ENCODE results near the gene MCF2L2.
A peak's percentile ranks its signal among the peaks of the same experiment; 100 is the strongest.
"Not testable (repeated sequence)": the region's sequence is repeated elsewhere in the genome, so short reads cannot be mapped to it uniquely, and the experiment has no call there.

The MCF2L2 gene

DNA sequence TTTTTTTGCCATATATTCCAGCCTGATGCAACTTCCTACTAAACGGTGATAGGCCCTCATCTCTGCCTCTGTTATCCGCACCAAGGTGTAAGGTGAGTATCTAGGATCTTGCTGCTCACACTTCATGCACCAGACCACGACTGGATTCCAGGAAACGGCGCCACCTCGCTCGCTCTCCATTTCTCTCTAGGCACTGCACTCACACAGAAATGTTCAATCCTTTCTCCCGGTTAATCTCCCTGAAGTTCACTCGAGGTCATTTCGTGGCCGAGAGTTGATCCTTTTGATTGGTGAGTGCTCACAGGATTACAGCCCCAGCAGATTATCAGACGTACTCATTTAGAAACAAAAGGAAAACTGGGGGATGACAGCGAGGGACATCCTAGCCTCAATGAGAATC, 28.1 kb downstream of the MCF2L2 start:
- no peak for DNase-seq (ENCODE audit: low read depth, low spot score)

GRCh38 chr3:183396662-183397391, 31.6 kb downstream of the MCF2L2 start:
- no peak for DNase-seq (ENCODE audit: low read depth, low spot score)

DNA sequence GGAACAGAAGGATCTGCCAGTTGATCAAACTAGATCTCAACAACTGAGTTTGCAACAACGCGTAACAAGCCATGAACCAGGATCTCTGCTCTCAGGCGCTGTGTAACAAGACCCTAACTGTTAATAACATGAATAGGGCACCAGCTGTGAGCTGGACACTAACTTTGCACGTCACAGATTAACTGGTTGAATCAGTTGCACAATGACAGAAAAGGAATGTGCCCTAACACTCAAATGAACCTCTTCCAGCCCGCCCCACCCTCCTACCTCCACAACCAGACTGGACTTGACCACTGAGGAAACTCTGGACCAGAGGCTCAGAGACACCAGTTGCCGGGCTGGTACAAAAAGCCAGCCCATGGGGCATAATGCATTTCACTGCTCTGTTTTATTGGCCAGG, 34.3 kb downstream of the MCF2L2 start:
- DNase-seq (ENCODE audit: low read depth, low spot score), result no peak

- DNase-seq (ENCODE audit: low read depth, low spot score), result no peak
Measured at GRCh38 chr3:183393625-183394024, 34.8 kb downstream of the MCF2L2 start.

DNA sequence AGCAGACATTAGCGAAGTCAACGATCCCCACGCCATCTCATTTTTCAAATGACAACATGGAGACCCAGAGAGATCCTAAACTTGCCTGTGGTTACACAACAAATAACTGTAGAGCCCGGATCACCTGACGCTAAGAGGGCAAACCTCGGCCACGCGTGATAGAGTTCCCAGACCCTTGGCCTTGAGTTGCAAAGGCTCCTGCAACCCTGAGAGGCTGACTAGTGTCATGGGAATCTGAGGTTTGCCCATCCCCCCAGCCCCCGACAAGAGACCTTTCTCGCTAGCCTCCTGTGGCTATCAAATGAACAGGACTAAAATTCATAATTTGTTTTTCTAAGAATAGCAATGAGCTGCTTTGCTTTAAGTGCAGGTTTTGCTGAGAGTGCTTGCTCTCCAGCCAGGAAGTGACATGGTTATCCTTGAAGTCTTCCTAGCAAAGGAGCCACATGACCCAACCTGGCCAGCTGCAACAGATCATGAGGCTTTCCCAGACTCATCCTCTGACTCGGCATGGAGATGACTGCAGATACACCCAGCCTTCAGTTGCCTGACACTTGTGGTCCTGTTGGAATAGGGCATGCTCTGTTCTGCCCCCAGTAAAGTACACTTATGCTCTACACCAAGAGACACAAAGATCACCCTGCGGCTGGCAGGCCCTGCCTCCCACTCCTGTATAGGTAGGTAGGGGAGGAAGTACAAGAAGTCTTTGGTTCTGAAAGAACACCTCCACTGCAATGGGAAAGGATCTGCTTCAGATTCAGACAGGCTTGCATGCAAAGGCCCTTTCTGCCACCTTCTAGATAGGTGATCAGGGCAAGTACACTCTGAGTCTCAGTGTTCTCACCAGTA, 36.0 kb downstream of the MCF2L2 start:
- DNase-seq (ENCODE audit: low read depth, low spot score), result no peak

- DNase-seq (ENCODE audit: low read depth, low spot score), result no peak
Measured at GRCh38 chr3:183391460-183391859, 37.0 kb downstream of the MCF2L2 start.

DNA sequence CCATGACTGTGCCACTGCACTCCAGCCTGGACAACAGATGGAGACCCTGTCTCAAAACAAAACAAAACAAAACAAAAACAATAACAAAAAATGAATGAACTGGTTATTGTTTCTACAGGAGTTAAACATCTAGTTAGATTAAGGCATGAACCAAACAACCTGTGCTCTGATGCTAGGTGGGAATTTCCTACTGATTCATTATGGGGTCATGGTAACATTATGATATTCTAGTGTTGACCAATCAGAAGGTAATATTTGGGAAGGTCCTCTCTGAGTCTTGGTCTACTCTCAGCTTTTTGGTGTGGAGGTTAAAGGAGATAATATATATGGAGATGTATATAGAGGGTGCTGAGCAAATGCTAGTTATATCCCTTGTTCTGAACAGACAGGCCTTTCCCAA, 37.6 kb downstream of the MCF2L2 start:
- DNase-seq (ENCODE audit: low read depth, low spot score), result no peak

DNA sequence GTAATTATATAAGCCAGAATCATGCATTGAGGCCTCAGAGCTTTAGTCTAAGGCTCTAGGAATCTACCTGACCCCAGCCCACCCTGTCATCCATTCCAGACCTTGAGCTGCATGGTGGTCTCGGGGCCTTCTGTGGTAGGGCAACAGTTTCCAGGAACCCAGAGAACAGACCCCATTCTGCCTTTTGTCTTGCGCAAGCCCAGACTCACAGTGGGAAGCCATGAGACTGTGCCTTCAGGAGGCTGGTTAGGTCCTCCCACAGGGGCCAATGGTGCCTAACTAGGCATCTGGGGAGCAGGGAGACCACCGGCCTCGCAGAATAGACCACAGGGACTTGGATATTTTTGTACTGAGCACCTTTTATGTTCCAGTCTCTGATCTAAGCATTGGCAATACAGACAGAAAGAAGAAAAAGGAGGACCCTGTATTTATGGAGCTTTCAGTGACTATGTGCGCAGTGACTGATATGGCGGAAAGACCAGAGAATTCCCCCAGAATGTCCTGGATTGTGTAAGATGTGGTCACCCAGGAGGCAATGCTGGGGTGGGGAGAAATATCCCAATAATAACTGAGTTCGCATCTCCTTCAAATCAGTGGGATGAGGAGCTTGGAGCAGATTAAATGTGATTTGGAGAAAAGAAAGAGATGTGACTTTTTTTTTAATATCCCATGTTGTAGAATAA, 40.1 kb downstream of the MCF2L2 start:
- no peak for DNase-seq (ENCODE audit: low read depth, low spot score)

DNA sequence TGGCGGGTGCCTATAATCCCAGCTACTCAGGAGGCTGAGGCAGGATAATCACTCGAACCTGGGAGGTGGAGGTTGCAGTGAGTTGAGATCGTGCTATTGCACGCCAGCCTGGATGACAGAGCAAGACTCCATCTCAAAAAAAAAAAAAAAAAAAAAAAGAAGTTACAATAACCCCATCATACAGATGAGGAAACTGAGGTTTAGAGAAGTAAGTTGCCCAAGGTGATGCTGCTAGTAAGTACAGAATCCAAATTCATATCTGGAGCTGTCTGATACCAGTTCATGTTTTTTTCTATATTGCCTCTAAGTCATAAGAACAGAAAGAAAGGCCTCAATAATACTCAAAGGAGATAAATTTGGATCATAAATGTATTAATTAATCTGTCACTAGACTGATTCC, 40.6 kb downstream of the MCF2L2 start:
- DNase-seq (ENCODE audit: low read depth, low spot score), result no peak

DNA sequence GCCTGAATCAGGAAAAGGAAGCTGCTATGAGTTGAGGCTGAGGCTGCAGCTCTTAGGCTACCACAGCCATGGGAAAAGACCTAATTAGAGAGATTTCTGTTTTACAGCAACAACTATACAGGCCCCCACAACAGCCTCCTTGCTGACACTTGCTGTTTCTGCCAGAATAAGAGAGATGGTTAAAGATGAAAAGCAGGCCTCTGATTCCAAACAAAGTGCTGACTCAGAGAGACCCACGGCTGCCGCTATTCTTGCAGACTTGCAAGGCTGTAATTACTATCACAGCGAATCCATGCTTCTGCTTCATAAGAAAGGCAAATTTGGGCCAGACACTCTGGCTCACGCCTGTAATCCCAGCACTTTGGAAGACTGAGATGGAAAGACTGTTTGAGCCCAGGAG, 41.8 kb downstream of the MCF2L2 start:
- DNase-seq (ENCODE audit: low read depth, low spot score), result no peak

DNA sequence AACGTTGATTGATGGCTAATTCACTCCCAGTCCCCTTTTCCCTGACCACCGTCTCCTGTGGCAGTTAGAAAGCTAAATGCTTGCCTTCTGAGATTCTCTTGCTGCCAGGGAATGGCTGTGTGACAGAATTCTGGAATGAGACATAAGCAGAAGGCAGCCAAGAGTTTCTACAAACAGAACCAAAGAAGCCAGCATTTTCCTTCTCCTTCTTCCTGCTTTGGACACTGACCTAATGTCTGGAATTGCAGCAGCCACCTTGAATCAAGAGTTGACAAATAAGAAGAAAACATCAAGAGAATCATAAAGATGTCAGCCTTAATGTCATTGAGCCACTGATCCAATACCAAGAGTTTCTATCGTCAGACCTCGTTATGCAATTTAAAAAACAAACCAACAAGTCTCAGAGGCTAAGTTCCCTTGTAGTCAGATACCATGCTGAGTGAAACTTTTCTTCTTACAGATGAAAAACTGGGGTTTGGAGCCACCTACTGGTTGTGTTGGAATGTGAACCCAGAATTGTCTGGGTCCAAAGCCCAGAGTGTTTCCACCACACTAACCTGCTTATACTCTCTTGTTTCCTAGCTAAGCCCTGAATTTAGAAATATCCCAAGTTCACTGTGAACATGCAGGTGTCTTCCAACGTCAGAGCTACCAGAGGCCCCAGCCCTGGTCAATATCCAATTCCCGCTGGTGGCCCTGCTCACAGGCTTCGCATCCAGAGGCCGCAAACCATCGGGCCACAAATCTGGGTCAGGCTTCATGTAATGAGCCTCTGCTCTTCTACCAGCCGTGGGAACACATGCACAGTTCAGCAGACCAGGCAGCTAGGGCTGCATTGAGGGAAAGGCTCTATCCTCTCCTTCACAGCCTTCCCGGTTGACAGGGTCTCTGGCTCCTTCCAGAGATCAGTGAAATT, 42.5 kb downstream of the MCF2L2 start:
- peak; percentile 39 for DNase-seq (ENCODE audit: low read depth, low spot score)

GRCh38 chr3:183381673-183382072, 46.7 kb downstream of the MCF2L2 start:
- no peak for DNase-seq (ENCODE audit: low read depth, low spot score)

DNA sequence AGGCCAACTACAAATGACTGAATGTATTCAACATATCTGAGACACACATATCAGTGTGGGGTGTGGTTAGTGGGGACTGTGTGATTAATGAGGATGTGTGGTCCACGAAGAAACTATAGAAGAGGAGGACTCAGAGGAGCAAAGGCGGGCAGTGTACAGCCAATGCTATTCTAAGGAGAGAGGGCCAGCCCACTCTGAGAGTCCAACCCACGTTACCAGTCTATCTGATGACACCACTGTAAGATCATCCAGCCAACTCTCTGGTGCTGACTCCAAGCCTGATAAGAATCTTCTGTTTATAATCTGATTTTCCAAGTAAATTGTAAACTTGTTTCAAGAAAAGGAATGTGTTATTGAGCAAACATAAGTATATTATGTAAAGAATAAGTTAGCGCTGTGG, 47.2 kb downstream of the MCF2L2 start:
- DNase-seq (ENCODE audit: low read depth, low spot score), result no peak

GRCh38 chr3:183378951-183379350, 49.5 kb downstream of the MCF2L2 start:
- DNase-seq (ENCODE audit: low read depth, low spot score), result no peak

GRCh38 chr3:183378545-183378944, 49.9 kb downstream of the MCF2L2 start:
- DNase-seq (ENCODE audit: low read depth, low spot score), result no peak

GRCh38 chr3:183378008-183378407, 50.4 kb downstream of the MCF2L2 start:
- DNase-seq (ENCODE audit: low read depth, low spot score), result no peak

- no peak for DNase-seq (ENCODE audit: low read depth, low spot score)
Measured at GRCh38 chr3:183377307-183377959, 51.0 kb downstream of the MCF2L2 start.

GRCh38 chr3:183375787-183376186, 52.6 kb downstream of the MCF2L2 start:
- no peak for DNase-seq (ENCODE audit: low read depth, low spot score)

- no peak for DNase-seq (ENCODE audit: low read depth, low spot score)
Measured at GRCh38 chr3:183375337-183375736, 53.1 kb downstream of the MCF2L2 start.

DNA sequence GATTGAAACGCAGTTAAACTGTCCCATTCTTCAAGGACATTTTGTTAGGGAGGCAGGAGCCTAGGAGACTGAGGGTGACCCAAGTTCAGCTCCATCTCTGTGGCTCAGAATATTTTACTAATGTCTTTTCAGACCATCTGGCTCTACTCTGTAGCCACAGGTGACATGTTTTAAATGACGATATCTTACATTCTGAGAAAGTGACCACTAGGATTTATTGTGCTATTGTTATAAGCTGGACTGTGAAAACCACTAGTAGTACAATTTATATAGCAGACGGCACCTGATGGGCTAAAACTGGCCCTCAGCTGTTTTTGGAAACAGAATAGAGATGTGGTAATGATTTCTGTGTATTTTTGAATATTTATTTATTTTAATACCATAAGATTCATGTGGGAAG, 55.5 kb downstream of the MCF2L2 start:
- DNase-seq (ENCODE audit: low read depth, low spot score), result no peak

- not testable (repeated sequence) for DNase-seq (ENCODE audit: low read depth, low spot score)
Measured at GRCh38 chr3:183371600-183371968, 56.8 kb downstream of the MCF2L2 start.
